SU-DHL-6 (cell line): ENCODE results near the gene OR11A1.

Source experiments
- H2AFZ ChIP-seq: fragments of 200-600 bp; sonication (generic); 2 replicates; pipeline ENCODE4 v1.6.1; 2014; ENCODE audit warnings: low read depth, mild to moderate bottlenecking, moderate library complexity, mixed read lengths, antibody characterized with exemption, low read length; ENCODE audit not compliant: severe bottlenecking
- H3F3A ChIP-seq: fragments of 200-600 bp; shearing (Covaris generic); 2 replicates; pipeline ENCODE4 v1.6.0; 2016; ENCODE audit warnings: antibody characterized with exemption, mild to moderate bottlenecking; ENCODE audit not compliant: insufficient read depth
- H3K27ac ChIP-seq: fragments of 200-600 bp; sonication (generic); 2 replicates; pipeline ENCODE4 v1.5.1; 2016; ENCODE audit warnings: low read depth, mild to moderate bottlenecking, low read length, moderate library complexity, mixed read lengths
- H3K27me3 ChIP-seq: fragments of 200-600 bp; sonication (generic), shearing (Covaris generic); 2 replicates; pipeline ENCODE4 v1.6.0; 2014; ENCODE audit warnings: mild to moderate bottlenecking, low read length
- H3K36me3 ChIP-seq: fragments of 200-600 bp; sonication (generic); 2 replicates; pipeline ENCODE4 v1.6.1; 2014; ENCODE audit warnings: mild to moderate bottlenecking, low read length, mixed read lengths
- H3K4me2 ChIP-seq: fragments of 300-600, 200-600 bp; shearing (Covaris generic), sonication (generic); 2 replicates; pipeline ENCODE4 v1.6.0; 2014; ENCODE audit warnings: low read length, low read depth, mild to moderate bottlenecking; ENCODE audit not compliant: poor library complexity, severe bottlenecking
- H3K4me3 ChIP-seq: fragments of 200-600 bp; sonication (generic); 2 replicates; pipeline ENCODE4 v1.5.1; 2014; ENCODE audit warnings: antibody characterized with exemption, low read length, mild to moderate bottlenecking, mixed read lengths; ENCODE audit not compliant: insufficient read depth, poor library complexity, severe bottlenecking
- H3K79me2 ChIP-seq: fragments of 200-600 bp; sonication (generic); 2 replicates; pipeline ENCODE4 v1.6.1; 2014; ENCODE audit warnings: mild to moderate bottlenecking, low read length, moderate library complexity; ENCODE audit not compliant: insufficient read depth
- H3K9ac ChIP-seq: fragments of 200-600 bp; sonication (generic); 2 replicates; pipeline ENCODE4 v1.7.0; 2014; ENCODE audit warnings: mild to moderate bottlenecking, low read length
- H3K9me2 ChIP-seq: fragments of 200-600 bp; sonication (generic); replicated peaks from 2 replicates; pipeline ENCODE4 v1.6.1; 2014; ENCODE audit warnings: low read length; ENCODE audit not compliant: insufficient read depth
- H3K9me3 ChIP-seq: fragments of 200-600 bp; sonication (generic); 2 replicates; pipeline ENCODE4 v1.6.1; 2014; ENCODE audit warnings: low read length, mixed read lengths; ENCODE audit not compliant: insufficient read depth
- H4K20me1 ChIP-seq: fragments of 200-600 bp; sonication (generic); 2 replicates; pipeline ENCODE4 v1.6.1; 2014; ENCODE audit warnings: low read depth, mild to moderate bottlenecking, antibody characterized with exemption, low read length, moderate library complexity, mixed read lengths
- EZH2phosphoT487 ChIP-seq: fragments of 200-600 bp; sonication (generic), shearing (Covaris generic); conservative IDR thresholded peaks from 2 replicates; pipeline ENCODE4 v1.6.1; 2018; ENCODE audit warnings: mild to moderate bottlenecking, antibody characterized with exemption, low read length, moderate library complexity, mixed read lengths
- TF ChIP-seq, protein P1 (sequence below): fragments of 200-600 bp; sonication (generic); IDR thresholded peaks from one replicate; pipeline ENCODE4 v1.5.1; 2017; ENCODE audit warnings: antibody characterized with exemption, mild to moderate bottlenecking, low read length, moderate library complexity; ENCODE audit not compliant: insufficient read depth, poor library complexity, severe bottlenecking

OR11A1 gene

GRCh38 chr6:29504961-29505360 is 48.1 kb upstream of the OR11A1 start:
- Histone ChIP-seq H3K9ac (no peak overlapping the region), H4K20me1 (no peaks in the 10 kb centered on the region), H3K9me2 (no peaks in the 10 kb centered on the region), H3K27ac (no peak overlapping the region), H3K36me3 (no peaks in the 10 kb centered on the region), H3K4me3 (no peak overlapping the region), H3K9me3 (no peaks in the 10 kb centered on the region), H3F3A (no peaks in the 10 kb centered on the region), H2AFZ (no peak overlapping the region), H3K4me2 (no peak overlapping the region), H3K27me3 (no peaks in the 10 kb centered on the region), H3K79me2 (no peaks in the 10 kb centered on the region)
- TF ChIP-seq, protein P1, sequence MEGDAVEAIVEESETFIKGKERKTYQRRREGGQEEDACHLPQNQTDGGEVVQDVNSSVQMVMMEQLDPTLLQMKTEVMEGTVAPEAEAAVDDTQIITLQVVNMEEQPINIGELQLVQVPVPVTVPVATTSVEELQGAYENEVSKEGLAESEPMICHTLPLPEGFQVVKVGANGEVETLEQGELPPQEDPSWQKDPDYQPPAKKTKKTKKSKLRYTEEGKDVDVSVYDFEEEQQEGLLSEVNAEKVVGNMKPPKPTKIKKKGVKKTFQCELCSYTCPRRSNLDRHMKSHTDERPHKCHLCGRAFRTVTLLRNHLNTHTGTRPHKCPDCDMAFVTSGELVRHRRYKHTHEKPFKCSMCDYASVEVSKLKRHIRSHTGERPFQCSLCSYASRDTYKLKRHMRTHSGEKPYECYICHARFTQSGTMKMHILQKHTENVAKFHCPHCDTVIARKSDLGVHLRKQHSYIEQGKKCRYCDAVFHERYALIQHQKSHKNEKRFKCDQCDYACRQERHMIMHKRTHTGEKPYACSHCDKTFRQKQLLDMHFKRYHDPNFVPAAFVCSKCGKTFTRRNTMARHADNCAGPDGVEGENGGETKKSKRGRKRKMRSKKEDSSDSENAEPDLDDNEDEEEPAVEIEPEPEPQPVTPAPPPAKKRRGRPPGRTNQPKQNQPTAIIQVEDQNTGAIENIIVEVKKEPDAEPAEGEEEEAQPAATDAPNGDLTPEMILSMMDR = no peak
- no peak for TF ChIP-seq EZH2phosphoT487

DNA sequence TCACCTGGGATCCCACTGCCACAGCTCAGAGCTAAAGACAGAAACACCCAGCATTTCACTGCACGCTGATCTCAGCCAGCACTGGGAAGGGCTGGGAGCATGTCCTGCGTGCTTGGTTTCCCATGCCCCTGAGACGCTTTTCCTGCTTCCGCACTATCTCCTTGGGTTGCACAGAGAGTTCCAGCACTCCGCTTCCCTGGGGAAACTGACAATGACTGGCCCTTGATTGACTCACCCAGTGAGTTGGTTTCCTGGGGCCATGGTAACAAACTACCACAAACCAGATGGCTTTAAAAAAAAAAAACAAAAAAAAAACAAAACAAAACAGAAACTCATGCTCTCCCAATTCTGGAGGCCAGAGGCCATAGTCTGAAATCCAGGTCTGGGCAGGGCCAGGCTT is 45.7 kb upstream of the OR11A1 start:
- Histone ChIP-seq H3K36me3 (no peaks in the 10 kb centered on the region), H3F3A (no peaks in the 10 kb centered on the region), H3K27ac (no peak overlapping the region), H4K20me1 (no peaks in the 10 kb centered on the region), H2AFZ (no peak overlapping the region), H3K9ac (no peak overlapping the region), H3K9me2 (no peaks in the 10 kb centered on the region), H3K4me2 (no peak overlapping the region), H3K9me3 (no peaks in the 10 kb centered on the region), H3K27me3 (no peaks in the 10 kb centered on the region), H3K4me3 (no peak overlapping the region), H3K79me2 (no peaks in the 10 kb centered on the region)
- no peak for TF ChIP-seq EZH2phosphoT487
- TF ChIP-seq, protein P1 = no peak

- no peak for TF ChIP-seq EZH2phosphoT487
- TF ChIP-seq, protein P1 = no peak
- no peaks in the 10 kb centered on the region for H4K20me1 ChIP-seq
- no peak overlapping the region for H3K9ac ChIP-seq
- no peaks in the 10 kb centered on the region for H3K9me3 ChIP-seq
- H3K4me3 ChIP-seq = no peak overlapping the region
- H3K27ac ChIP-seq = no peak overlapping the region
- H2AFZ ChIP-seq = no peak overlapping the region
- H3K4me2 ChIP-seq = no peak overlapping the region
- H3K79me2 ChIP-seq = no peaks in the 10 kb centered on the region
- H3K36me3 ChIP-seq = no peaks in the 10 kb centered on the region
- no peaks in the 10 kb centered on the region for H3F3A ChIP-seq
- H3K27me3 ChIP-seq = no peaks in the 10 kb centered on the region
- H3K9me2 ChIP-seq = no peaks in the 10 kb centered on the region
These were observed 45.3 kb upstream of the OR11A1 start for GRCh38 chr6:29502181-29502580.

DNA sequence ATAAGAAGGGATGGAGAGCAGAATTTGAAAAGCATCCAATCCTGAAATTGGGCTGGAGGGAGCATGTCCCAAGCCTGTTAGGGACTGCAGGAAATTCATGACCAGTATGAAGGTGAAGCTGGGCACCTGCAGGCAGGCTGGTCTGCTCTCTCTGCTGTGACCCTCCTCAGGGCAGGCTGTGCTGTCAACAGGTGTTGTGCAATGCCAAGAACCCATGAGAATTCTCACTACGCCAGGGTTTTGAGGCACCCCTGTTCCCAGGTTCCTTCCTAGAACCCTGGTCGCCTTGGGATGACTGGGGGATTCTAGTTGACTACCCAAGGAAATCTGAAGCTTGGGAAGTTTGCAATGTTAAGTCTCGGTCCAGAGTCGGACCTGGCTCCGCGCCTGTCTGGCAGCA is 44.2 kb upstream of the OR11A1 start:
- no peaks in the 10 kb centered on the region for H3K36me3 ChIP-seq
- no peaks in the 10 kb centered on the region for H3K9me2 ChIP-seq
- H3K4me3 ChIP-seq = no peak overlapping the region
- no peaks in the 10 kb centered on the region for H3K79me2 ChIP-seq
- no peaks in the 10 kb centered on the region for H3F3A ChIP-seq
- H3K27me3 ChIP-seq = no peaks in the 10 kb centered on the region
- TF ChIP-seq, protein P1 = no peak
- no peak for TF ChIP-seq EZH2phosphoT487
- no peak overlapping the region for H3K27ac ChIP-seq
- H3K9me3 ChIP-seq = no peaks in the 10 kb centered on the region
- H3K9ac ChIP-seq = no peak overlapping the region
- no peak overlapping the region for H3K4me2 ChIP-seq
- H2AFZ ChIP-seq = no peak overlapping the region
- no peaks in the 10 kb centered on the region for H4K20me1 ChIP-seq
